Cardiac muscle cell (in vitro differentiated cells and primary cell): Measurements from ENCODE around the gene HEYL. TPM values are rescaled to one million over a fixed set of nuclear protein-coding genes. Genes with fewer than 3 reads are reported as not detected.

ENCODE experiments used
- DNase-seq, 2 donors: peaks; one replicate each; pipeline versions ENCODE4 v3.0.0 to v3.0.0-alpha.2; 2010 to 2017; ENCODE audit warnings: low read depth in 1 of 2, low spot score in 1 of 2
- H3K27ac ChIP-seq: fragments of 200-600 bp; sonication (generic); 2 replicates; pipeline ENCODE4 v1.5.1; 2016
- H3K27me3 ChIP-seq: fragments of 200-600 bp; sonication (generic); 2 replicates; pipeline ENCODE4 v1.6.0; 2016; ENCODE audit warnings: control low read depth
- H3K36me3 ChIP-seq: fragments of 200-600 bp; sonication (generic); 2 replicates; pipeline ENCODE4 v1.5.1; 2016; ENCODE audit warnings: control low read depth
- H3K4me1 ChIP-seq: fragments of 200-600 bp; sonication (generic); 2 replicates; pipeline ENCODE4 v1.8.1; 2017; ENCODE audit warnings: low read depth, mild to moderate bottlenecking, mixed run types
- H3K4me3 ChIP-seq: fragments of 200-600 bp; sonication (generic); 2 replicates; pipeline ENCODE4 v1.5.1; 2016; ENCODE audit warnings: mild to moderate bottlenecking
- H3K9me3 ChIP-seq: fragments of 200-600 bp; sonication (generic); 2 replicates; pipeline ENCODE4 v1.5.1; 2017; ENCODE audit warnings: low read depth, mild to moderate bottlenecking, control low read depth
- CTCF ChIP-seq: IDR thresholded peaks from 2 replicates; pipeline ENCODE4 v1.5.1; 2012; ENCODE audit warnings: low read depth, mild to moderate bottlenecking, low read length
- polyA plus RNA-seq: library from polyadenylated mRNA; unstranded; fragments of >200 nt; fragmentation: Nextera tagmentation; extraction: Ambion mirVana; gene quantifications from 2 replicates; pipeline ENCODE4 v1.2.1, GENCODE V29; 2016
- total RNA-seq: library from RNA; depleted of rRNA; stranded (reverse); fragments of >200 nt; gene quantifications from 2 replicates; pipeline ENCODE4 v1.2.3, GENCODE V29; 2016

HEYL gene
- total and polyA plus RNA-seq, 2 experiments from 2014 or later: 0.71 to 1.0 TPM

GRCh38 chr1:39673215-39673614, 33.8 kb upstream of the HEYL start:
- Histone ChIP-seq H3K4me3 (no peak overlapping the region), H3K9me3 (no peaks in the 10 kb centered on the region), H3K27ac (no peak overlapping the region), H3K36me3 (no peaks in the 10 kb centered on the region), H3K27me3 (peaks cover 94% of the 10 kb centered on the region), H3K4me1 (no peaks in the 10 kb centered on the region)
- no peak for DNase-seq
- TF ChIP-seq CTCF: no peak

- Histone ChIP-seq H3K9me3 (no peaks in the 10 kb centered on the region), H3K36me3 (no peaks in the 10 kb centered on the region), H3K27ac (no peak overlapping the region), H3K27me3 (peaks cover 94% of the 10 kb centered on the region), H3K4me1 (no peaks in the 10 kb centered on the region), H3K4me3 (peak overlapping the region; percentile 37)
- peak; percentile 26 to 35 for DNase-seq
- peak; percentile 74 for TF ChIP-seq CTCF
Measured at GRCh38 chr1:39672551-39672947, 33.1 kb upstream of the HEYL start.

- peaks cover 94% of the 10 kb centered on the region for H3K27me3 ChIP-seq
- TF ChIP-seq CTCF: no peak
- H3K36me3 ChIP-seq: no peaks in the 10 kb centered on the region
- no peaks in the 10 kb centered on the region for H3K9me3 ChIP-seq
- peak within 1 kb of the TSS; percentile 37 for H3K4me3 ChIP-seq
- H3K27ac ChIP-seq: no peak within 1 kb of the TSS
- DNase-seq: peak; percentile 33 to 52
- no peaks in the 10 kb centered on the region for H3K4me1 ChIP-seq
Measured at GRCh38 chr1:39671793-39672550, 32.5 kb upstream of the HEYL start, which contains the start of gene NT5C1A. Gene NT5C1A (minus strand): TSS chr1:39672107. CDS start chr1:39672038, 69 bp downstream.

DNA sequence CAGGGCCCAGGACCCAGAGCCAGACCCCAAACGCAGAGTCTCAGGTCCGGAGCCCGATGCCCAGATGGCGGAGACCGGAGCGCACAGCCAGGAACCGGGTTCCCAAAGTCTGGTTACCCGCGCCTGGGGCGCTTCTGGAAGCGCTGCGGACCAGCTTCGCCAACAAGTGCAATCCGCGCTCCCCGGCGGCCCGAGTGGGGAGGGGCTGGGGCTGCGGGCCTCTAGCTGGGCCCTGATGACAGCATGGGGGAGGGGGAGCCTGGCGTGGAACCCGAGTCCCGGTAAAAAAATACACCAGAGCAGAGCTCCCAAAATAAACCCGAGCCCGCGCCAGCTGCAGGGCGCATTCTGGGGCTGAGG, 32.0 kb upstream of the HEYL start:
- no peak for TF ChIP-seq CTCF
- Histone ChIP-seq H3K4me3 (peak overlapping the region; percentile 37), H3K9me3 (no peaks in the 10 kb centered on the region), H3K4me1 (no peaks in the 10 kb centered on the region), H3K27me3 (peaks cover 94% of the 10 kb centered on the region), H3K36me3 (no peaks in the 10 kb centered on the region), H3K27ac (no peak overlapping the region)
- peak in 1 of 2 donors; percentile 54 for DNase-seq

GRCh38 chr1:39670689-39671088, 31.2 kb upstream of the HEYL start:
- H3K27me3 ChIP-seq: peaks cover 100% of the 10 kb centered on the region

More at GRCh38 chr1:39670689-39671088, 31.2 kb upstream of the HEYL start:
- no peak for DNase-seq
- Histone ChIP-seq H3K9me3 (no peaks in the 10 kb centered on the region), H3K36me3 (no peaks in the 10 kb centered on the region), H3K4me3 (no peak overlapping the region), H3K27ac (no peak overlapping the region), H3K4me1 (no peaks in the 10 kb centered on the region)
- TF ChIP-seq CTCF: no peak
